HEK293 (cell line): Measurements from ENCODE around the gene LMNTD2.
A peak's percentile ranks its signal among the peaks of the same experiment; 100 is the strongest.

Source experiments
- CTCF ChIA-PET: fragments of 350-600 bp; formaldehyde crosslinking; extraction: SDS; loops from one replicate; lab custom pipeline; 2021; ENCODE audit warnings: antibody characterized with exemption; lab: Yijun Ruan, JAX
- POLR2A ChIA-PET: fragments of 300-600 bp; formaldehyde crosslinking; extraction: SDS; loops from one replicate; lab custom pipeline; 2020; ENCODE audit warnings: antibody characterized with exemption, inconsistent platforms; lab: Yijun Ruan, JAX
- H3K27ac ChIP-seq: fragments of 200-500 bp; sonication (Bioruptor generic); 2 replicates; pipeline ENCODE4 v1.5.1; 2014; ENCODE audit warnings: low read depth, low read length, control low read depth, inconsistent platforms; ENCODE audit errors: extremely low read depth
- H3K36me3 ChIP-seq, 2 experiments: fragments of 200-500 bp in 1 of 2; sonication (Bioruptor generic) in 1 of 2; 1 replicate in 1 of 2; 2 replicates in 1 of 2; pipeline ENCODE4 v1.5.1; 2014 to 2017; ENCODE audit warnings: inconsistent platforms in 2 of 2, low read length in 2 of 2; ENCODE audit not compliant: control insufficient read depth in 2 of 2, insufficient read depth in 1 of 2
- H3K4me1 ChIP-seq: fragments of 200-500 bp; sonication (Bioruptor generic); 2 replicates; pipeline ENCODE4 v1.5.1; 2014; ENCODE audit warnings: mild to moderate bottlenecking, low read length, inconsistent platforms; ENCODE audit not compliant: control insufficient read depth, insufficient read depth
- H3K4me3 ChIP-seq: 2 replicates; pipeline ENCODE4 v1.5.1; 2011; ENCODE audit warnings: low read depth, mild to moderate bottlenecking, control low read depth, low read length, moderate library complexity
- H3K9me3 ChIP-seq: fragments of 200-500 bp; sonication (Bioruptor generic); 2 replicates; pipeline ENCODE4 v1.5.1; 2014; ENCODE audit warnings: low read depth, low read length, inconsistent platforms; ENCODE audit not compliant: control insufficient read depth, insufficient read depth
- PRDM1 ChIP-seq: fragments of 450-650 bp; formaldehyde crosslinking; IDR thresholded peaks from 2 replicates; pipeline ENCODE4; 2016; ENCODE audit warnings: missing biosample characterization, missing genetic modification characterization
- WT1 ChIP-seq: fragments of 450-650 bp; formaldehyde crosslinking; IDR thresholded peaks from 2 replicates; pipeline ENCODE4 v1.5.1; 2016; ENCODE audit warnings: missing biosample characterization, missing genetic modification characterization
- ZFHX2 ChIP-seq: fragments of 450-650 bp; formaldehyde crosslinking; conservative IDR thresholded peaks from 2 replicates; pipeline ENCODE4 v1.5.1; 2016; ENCODE audit warnings: missing biosample characterization, missing genetic modification characterization
- ZNF175 ChIP-seq: fragments of 450-650 bp; formaldehyde crosslinking; IDR thresholded peaks from 2 replicates; pipeline ENCODE4 v1.5.1; 2016; ENCODE audit warnings: missing biosample characterization, missing genetic modification characterization
- ZNF280C ChIP-seq: fragments of 450-650 bp; formaldehyde crosslinking; IDR thresholded peaks from 2 replicates; pipeline ENCODE4 v1.5.1; 2016; ENCODE audit warnings: missing biosample characterization, missing genetic modification characterization
- ZNF341 ChIP-seq: fragments of 450-650 bp; formaldehyde crosslinking; IDR thresholded peaks from 2 replicates; pipeline ENCODE4; 2016; ENCODE audit warnings: low read depth, missing biosample characterization, missing genetic modification characterization
- ZNF366 ChIP-seq: fragments of 450-650 bp; formaldehyde crosslinking; conservative IDR thresholded peaks from 2 replicates; pipeline ENCODE4 v1.5.1; 2016; ENCODE audit warnings: missing biosample characterization, missing genetic modification characterization
- ZNF394 ChIP-seq: fragments of 450-650 bp; formaldehyde crosslinking; IDR thresholded peaks from 2 replicates; pipeline ENCODE4 v1.5.1; 2016; ENCODE audit warnings: missing biosample characterization, missing genetic modification characterization, mild to moderate bottlenecking, moderate library complexity, borderline replicate concordance
- ZNF548 ChIP-seq: fragments of 450-650 bp; formaldehyde crosslinking; IDR thresholded peaks from 2 replicates; pipeline ENCODE4 v1.5.1; 2016; ENCODE audit warnings: missing biosample characterization, missing genetic modification characterization
- ZNF549 ChIP-seq: fragments of 450-650 bp; IDR thresholded peaks from 2 replicates; pipeline ENCODE4 v1.5.1; 2018; ENCODE audit warnings: missing biosample characterization, missing genetic modification characterization, mild to moderate bottlenecking, inconsistent platforms, moderate library complexity
- ZNF596 ChIP-seq: fragments of 450-650 bp; IDR thresholded peaks from 2 replicates; pipeline ENCODE4 v1.5.0; 2018; ENCODE audit warnings: missing biosample characterization, mild to moderate bottlenecking, missing genetic modification characterization, moderate library complexity
- ZNF658 ChIP-seq: fragments of 450-650 bp; formaldehyde crosslinking; IDR thresholded peaks from 2 replicates; pipeline ENCODE4; 2016; ENCODE audit warnings: missing biosample characterization, missing genetic modification characterization
- ZNF830 ChIP-seq: fragments of 450-650 bp; IDR thresholded peaks from 2 replicates; pipeline ENCODE4 v1.5.0; 2018; ENCODE audit warnings: missing biosample characterization, missing genetic modification characterization, low read depth, mild to moderate bottlenecking, moderate library complexity

The LMNTD2 gene

DNA sequence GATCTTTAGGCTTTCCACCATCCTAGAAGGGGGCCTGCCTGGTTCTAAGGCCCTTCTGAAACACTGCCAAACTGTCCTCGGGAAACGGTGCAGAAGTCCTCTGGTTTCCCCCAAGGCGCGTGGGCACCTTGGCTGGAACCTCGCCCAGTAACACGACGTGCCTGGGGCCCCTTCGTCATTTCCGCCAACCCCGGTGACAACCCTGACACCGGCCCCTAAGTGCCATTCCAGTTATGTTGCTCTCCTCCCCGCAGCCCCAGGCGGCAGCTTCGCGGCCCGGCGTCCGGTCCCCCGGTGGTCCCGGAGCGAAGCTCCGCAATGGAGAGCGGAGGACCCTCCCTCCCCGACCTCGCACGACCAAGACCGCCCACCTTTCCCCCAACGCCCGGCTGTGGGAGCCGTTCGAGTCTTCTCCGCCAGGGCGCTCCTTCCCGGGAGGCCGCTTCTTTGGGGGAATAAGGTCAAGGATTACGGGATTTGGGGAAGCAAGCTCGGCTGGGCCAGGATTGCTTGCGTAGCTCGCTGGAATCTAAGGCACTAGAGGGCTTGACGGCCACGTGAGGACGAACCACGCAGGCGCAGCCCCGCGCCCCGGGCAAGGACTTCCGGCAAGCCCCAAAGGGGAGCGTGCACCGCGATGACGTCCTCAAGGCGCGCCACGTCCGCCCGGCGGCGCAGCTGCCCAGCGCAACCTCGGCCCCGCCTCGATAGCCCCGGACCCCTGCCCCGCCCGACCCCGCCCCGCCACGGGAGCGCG is 54.1 kb downstream of the LMNTD2 start (continued):
- TF ChIP-seq ZFHX2 (tag by site-specific recombination): peak; percentile 51
- TF ChIP-seq ZNF394 (tag by site-specific recombination): peak; percentile 33; the same call in 1 of the 2 replicates
- no peak for TF ChIP-seq PRDM1 (tag by site-specific recombination)
- TF ChIP-seq ZNF280C (tag by site-specific recombination): no peak
- peak; percentile 29; the same call in 1 of the 2 replicates for TF ChIP-seq WT1 (tag by site-specific recombination)
- TF ChIP-seq, all 188 proteins: peak for 35

GRCh38 chr11:504994-505344 is 55.6 kb downstream of the LMNTD2 start:
- no peak overlapping the region for H3K4me3 ChIP-seq
- CTCF ChIA-PET: interaction anchor here (1.2 kb wide), 1 partner anchor 13 kb away, joined by 4 read pairs; no protein-coding TSS in a partner anchor
- no peaks in the 10 kb centered on the region for H3K9me3 ChIP-seq
- no peak overlapping the region for H3K27ac ChIP-seq
- no peaks in the 10 kb centered on the region for H3K4me1 ChIP-seq
- POLR2A ChIA-PET: interaction anchor here (0.7 kb wide), 1 partner anchor 297 kb away, joined by 3 read pairs; no protein-coding TSS in a partner anchor
- TF ChIP-seq ZNF366 (tag by site-specific recombination): no peak
- no peak for TF ChIP-seq ZNF341 (tag by site-specific recombination)
- TF ChIP-seq ZNF658 (tag by site-specific recombination): no peak
- no peak for TF ChIP-seq ZNF549
- no peak for TF ChIP-seq ZNF830
- TF ChIP-seq ZNF596 (tag by site-specific recombination): no peak
- TF ChIP-seq ZNF548 (tag by site-specific recombination): no peak
- no peak for TF ChIP-seq ZNF175 (tag by site-specific recombination)
- H3K36me3 ChIP-seq: peaks cover 0 to 36% of the 10 kb centered on the region in 2 experiments; a peak in 1 of 3 replicates
